Activated T-cell treated with anti-CD3 and anti-CD28 coated beads for 4 hours (primary cell): ENCODE results near the gene ELOVL6.
"Not testable (repeated sequence)": the region's sequence is repeated elsewhere in the genome, so short reads cannot be mapped to it uniquely, and the experiment has no call there.

Source experiments
- DNase-seq: peaks from one replicate; pipeline ENCODE4 v3.0.0-alpha.2; 2020

Gene ELOVL6

DNA sequence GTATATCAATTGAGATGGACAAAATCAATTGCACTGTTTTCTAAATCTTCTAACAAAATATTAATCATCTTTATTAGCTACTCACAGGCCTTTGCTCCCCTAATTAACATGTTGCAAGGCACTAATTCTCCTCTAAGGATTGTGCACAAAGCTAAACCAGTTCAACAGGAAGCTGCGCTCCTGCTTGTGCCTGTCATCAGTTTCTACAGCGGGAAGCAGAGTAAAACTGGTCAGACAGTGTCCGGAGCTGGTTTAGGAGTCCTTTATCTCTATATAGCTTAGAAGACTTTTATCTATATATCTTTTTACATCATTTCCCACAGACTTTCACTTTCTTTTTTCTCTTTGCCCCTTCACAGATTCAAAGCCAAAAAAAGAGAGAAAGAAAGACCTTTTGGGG is 79.1 kb downstream of the ELOVL6 start:
- DNase-seq, result no peak

DNA sequence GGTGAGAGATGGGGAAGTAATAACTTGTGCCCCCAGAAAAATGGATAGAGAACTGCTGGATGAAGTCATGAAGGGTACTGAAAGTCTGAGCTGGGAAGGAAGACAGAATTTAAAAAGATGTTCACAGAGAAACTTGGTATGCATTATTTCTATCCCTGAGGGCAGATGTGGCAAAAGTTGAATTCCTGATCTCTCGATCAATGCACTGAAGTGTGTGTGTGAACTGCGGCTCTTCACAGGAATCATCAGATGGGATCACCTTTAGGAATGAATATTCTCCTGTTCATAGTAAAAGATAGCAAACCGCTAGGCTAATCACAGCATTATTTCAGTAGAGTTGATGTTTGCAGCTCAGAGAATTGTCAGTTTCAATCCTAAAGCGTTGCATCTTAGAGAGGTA is 86.4 kb downstream of the ELOVL6 start:
- no peak for DNase-seq

- no peak for DNase-seq
Observed at GRCh38 chr4:110109455-110109854, 89.0 kb downstream of the ELOVL6 start.

- DNase-seq, result no peak
Observed at GRCh38 chr4:110108960-110109359, 89.5 kb downstream of the ELOVL6 start.

DNA sequence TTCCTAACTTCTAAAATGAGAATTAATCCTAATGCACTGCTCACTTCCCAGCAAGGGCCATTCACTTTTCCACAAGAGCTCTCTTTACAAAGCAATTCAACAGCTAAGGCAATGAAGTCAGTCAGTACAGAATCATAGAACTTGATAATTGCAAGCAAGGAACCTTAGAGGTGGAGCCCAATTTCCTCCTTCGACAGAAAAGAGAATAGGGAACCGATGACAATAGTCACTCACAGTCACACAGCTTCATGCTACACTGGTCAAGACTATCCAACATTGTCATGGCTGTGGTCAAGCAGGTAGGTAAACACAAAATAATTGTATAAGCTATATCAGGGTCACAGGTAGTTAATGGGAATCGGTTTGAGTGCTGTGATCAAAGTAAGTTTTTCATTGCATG is 90.0 kb downstream of the ELOVL6 start:
- DNase-seq, result no peak

DNA sequence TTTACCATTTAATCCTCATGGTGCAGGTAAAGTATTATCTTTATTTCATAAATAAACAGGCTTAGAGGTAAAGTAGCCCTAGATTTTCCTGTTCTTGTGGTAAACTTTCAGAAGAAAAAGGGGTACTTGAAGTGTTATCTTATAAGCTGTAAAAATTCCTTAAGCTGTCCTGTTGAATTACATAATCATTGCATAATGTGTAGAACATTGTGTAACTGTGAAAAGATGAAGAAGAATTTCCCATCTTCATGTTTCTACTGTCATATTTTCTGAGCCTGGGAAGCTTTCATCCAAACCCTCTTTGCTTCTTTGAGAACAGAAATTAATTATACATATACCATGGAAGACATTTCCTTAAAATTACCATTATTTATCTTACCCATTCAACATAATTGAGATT is 90.5 kb downstream of the ELOVL6 start:
- DNase-seq, result no peak

- no peak for DNase-seq
Observed at GRCh38 chr4:110106931-110107296, 91.5 kb downstream of the ELOVL6 start.

- no peak for DNase-seq
Observed at GRCh38 chr4:110104661-110105060, 93.8 kb downstream of the ELOVL6 start.

DNA sequence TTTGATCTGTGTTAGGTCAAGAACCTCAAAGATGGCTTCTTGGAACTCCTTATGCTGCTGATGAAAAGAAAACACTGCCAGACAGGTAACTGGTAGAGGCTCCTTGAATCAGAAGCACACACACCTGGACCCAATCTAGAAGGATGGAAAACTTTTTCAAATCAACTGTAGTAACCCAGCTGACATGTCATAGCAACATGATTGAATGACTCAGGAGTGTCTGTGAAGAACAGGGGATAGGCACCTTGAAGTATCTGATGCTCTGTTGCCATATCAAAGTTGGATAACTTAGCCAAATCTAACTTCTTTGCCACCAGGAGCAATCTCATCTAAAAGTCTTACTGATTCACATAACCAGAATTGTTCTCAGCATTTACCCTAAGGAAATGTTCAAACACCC is 98.8 kb downstream of the ELOVL6 start:
- DNase-seq, result no peak

GRCh38 chr4:110096405-110096804 is 102.0 kb downstream of the ELOVL6 start:
- no peak for DNase-seq

DNA sequence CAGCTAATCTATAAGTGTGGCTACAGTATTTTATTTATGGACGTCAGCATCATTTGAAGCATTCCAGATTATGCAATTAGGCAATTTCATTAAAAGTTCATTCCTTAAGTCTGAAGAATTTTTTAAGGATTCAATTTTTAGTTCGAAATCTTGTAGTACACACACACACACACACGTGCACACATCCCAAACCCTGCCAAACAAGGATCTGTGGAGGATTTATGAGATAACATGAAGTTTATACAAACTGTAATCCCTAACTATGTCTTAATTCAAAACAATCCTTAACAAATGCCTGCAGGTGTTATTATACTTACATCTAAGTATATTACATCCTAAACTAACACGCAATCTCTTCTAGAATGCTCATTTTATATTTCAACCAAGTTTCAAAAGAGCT is 105.8 kb downstream of the ELOVL6 start:
- no peak for DNase-seq

DNA sequence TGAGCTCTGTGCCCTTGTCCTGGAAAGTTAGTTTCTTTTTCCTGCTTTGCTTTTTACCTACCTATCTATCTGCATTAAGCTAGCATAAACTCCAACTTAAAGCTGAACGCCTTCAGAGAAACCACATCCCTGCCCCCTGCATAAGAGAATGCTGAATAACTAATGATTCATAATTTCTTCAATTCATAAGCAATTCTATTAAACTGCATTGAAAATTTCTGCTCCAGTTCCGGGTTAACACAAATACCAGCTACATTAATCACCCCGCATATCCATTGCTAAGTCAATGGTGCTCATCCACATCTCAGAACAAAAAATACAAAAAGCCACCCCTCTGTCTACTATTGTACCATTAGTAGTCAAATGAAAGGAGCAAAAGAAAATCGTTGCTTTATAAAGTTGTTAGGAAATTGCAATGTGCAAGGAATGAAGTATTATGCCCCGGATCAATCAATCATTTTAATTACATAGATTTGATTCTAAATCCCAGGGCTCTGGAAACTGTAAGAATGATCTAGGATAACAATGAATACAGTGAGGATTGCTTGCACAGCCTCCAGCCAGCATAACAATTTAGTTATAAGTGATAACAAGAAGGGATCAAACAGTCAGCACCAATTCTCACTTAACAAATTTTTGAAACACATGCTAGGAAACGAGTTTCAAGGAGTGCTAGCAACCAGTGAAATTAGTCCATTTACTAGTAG is 106.8 kb downstream of the ELOVL6 start:
- no peak for DNase-seq

DNA sequence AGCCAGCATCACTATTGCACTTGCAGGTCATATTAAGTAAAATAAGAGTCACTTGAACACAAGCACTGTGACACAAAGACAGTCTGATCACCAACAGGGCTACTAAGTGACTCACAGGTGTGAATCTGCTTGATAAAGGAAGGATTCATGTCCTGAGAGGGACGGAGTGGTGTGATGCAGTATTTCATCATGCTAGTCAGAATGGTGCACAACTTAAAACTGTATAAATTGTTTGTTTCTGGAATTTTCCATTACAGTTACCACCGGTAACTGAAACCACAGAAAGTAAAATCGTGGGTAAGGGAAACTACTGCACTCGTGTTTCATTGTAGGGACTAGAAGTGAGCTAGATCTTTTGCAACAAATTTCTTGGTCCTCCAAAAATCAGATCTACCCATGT is 109.7 kb downstream of the ELOVL6 start:
- DNase-seq, result no peak

DNA sequence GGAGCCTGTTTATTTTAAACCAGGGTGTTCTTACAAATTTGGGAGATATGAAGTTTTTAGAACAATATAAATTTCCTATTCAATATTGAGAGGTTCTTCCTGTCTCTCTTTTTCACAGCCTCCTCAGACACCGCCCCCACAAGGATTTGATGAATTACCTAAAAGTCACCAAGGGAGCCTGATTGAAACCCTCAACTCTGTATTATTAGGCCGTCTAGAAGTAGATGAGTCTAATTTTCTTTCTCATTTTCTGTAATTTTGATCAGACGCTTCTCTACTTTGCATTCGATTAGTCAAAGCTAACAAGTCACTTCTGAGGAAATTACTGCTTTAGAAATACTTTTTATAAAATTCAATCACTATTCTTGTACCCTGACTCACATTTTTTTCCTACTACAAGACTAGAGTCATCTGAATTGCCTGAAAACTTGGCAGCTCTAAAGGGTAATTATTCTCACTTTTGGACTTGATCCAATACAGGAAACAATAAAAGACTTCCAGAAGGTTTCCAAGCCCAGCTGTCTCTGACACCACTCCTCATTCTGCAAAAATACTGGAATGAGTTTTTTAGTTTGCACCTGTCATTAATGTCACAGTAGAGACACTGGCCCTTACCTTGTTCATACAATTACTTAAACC is 111.2 kb downstream of the ELOVL6 start:
- DNase-seq, result no peak

- DNase-seq, result no peak
Observed at GRCh38 chr4:110085131-110085530, 113.3 kb downstream of the ELOVL6 start.

DNA sequence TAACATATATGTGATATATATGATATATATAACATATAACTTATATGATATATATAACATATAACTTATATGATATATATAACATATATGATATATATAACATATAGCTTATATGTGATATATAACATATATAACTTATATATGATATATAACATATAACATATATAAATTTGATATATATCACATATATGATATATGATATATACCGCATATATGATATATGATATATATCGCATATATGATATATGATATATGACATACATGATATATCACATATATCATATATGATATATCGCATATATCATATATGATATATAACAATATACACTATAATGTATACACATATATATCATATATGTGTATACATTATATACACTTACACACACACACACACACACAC is 114.3 kb downstream of the ELOVL6 start:
- no peak for DNase-seq

DNA sequence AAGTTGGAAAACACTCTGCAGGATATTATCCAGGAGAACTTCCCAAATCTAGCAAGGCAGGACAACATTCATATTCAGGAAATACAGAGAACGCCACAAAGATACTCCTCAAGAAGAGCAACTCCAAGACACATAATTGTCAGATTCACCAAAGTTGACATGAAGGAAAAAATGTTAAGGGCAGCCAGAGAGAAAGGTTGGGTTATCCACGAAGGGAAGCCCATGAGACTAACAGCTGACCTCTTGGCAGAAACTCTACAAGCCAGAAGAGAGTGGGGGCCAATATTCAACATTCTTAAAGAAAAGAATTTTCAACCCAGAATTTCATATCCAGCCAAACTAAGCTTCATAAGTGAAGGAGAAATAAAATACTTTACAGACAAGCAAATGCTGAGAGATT is 120.3 kb downstream of the ELOVL6 start:
- DNase-seq, result not testable (repeated sequence)

- DNase-seq, result not testable (repeated sequence)
Observed at GRCh38 chr4:110076828-110077227, 121.6 kb downstream of the ELOVL6 start.

DNA sequence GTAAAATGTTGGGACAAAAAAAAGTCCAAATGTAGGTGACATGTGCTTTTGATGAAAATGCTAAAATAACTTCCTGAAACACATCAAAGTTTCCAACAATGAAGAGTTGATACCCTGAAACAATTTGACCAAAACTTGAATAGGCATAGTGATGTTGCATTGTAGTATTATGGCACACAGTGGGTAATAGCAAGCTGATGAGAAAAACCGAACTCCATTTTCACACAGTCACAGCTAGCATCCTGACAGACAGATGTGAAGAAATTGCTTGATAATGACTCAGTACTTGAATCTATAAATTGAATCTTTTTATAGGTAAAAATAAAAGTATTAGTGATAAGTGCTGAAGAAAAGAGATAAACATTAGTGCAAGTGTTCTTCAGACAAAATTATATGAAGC is 122.5 kb downstream of the ELOVL6 start:
- no peak for DNase-seq

DNA sequence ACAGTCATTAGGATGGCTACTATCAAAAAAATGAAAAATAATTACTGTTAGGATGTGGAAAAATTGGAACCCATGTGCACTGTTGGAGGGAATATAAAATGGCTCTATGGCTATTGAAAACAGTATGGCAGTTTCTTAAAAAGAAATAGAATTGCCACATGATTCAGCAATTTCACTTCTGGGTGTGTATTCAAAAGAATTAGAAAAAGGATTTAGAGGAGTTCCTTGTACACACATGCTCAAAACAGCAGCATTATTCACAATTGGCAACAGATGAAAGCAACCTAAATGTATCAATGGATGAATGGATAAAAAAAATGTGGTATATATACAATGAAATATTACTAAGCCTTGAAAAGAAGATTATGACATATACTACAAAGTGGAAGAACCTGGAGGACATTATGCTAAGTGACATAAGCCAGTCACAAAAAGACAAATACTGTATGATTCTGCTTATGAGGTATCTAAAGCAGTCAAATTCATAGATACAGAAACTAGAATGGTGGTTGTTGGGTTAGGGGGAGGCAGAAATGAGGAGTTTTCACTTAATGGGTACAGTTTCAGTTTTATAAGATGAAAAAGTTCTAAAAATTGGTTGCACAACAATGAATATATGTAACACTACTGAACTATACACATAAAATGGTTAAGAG is 123.2 kb downstream of the ELOVL6 start:
- DNase-seq, result no peak

GRCh38 chr4:110074570-110074969 is 123.8 kb downstream of the ELOVL6 start:
- DNase-seq, result no peak

DNA sequence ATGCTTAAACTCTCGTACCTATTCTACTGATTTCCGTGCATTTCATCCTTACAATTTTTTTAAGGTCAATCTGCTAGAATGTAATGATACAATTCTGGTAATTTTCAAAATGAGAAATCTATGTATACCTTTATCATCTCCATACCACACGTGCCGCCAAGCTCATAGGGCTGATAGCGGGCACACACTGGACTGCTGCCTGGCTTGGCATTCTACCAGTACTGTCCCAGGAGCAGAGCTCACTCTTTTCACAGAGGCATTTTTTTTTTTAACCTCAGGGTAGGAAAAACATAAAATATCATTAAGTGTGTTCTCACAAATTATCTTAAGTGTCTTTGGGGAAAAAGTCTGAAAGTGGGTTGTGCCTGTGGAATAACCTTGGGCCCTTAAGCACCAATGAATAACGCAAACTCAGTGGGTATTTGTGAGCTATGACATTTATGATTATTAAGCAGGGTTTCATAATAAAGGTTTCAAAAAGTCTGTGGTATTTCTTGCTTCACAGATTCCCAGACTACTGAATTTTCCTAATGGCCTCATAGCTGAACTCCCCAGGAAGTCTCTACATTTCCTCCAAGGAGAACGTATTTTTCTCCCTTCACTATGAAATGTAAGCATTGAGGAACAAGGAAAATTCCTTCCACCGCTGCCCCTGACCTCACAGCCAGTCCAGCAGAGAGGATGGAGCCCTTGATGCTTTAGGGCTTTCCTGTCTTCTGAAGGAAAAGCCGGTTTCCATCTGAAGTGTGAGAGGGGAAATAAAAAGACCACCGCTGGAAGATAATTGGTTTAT is 125.2 kb downstream of the ELOVL6 start:
- no peak for DNase-seq

GRCh38 chr4:110071466-110071865 is 126.9 kb downstream of the ELOVL6 start:
- no peak for DNase-seq

DNA sequence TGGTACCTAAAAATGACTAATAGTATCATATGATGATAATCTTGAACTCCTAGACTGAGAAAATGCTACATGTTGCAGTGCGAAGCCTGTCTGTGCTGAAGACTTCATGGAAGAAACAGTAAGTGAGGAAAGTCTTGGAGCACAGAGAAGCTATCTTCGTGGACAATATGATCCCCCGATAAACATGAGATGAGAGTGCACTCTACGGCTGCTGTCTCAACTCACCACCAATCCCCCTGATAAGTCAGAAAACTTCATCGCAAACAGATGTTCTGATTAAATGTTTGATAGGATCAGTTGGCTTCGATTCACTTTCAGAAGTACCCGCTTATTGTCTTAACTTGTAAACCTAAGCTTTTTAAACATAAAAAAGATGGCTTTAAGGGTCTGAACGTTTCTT is 130.2 kb downstream of the ELOVL6 start:
- no peak for DNase-seq
